Ishikawa (cell line): ENCODE measurements around the gene RBM24.

Experiments used
- CEBPB ChIP-seq: IDR thresholded peaks from 2 replicates; pipeline ENCODE4 v1.6.1; 2012
- CREB1 ChIP-seq: IDR thresholded peaks from 2 replicates; pipeline ENCODE4 v1.6.1; 2012; ENCODE audit warnings: low read depth
- EGR1 ChIP-seq: IDR thresholded peaks from 2 replicates; pipeline ENCODE4 v1.6.1; 2012
- EP300 ChIP-seq: IDR thresholded peaks from 2 replicates; pipeline ENCODE4 v1.6.1; 2012; ENCODE audit warnings: borderline replicate concordance
- FOXM1 ChIP-seq: IDR thresholded peaks from 2 replicates; pipeline ENCODE4 v1.6.1; 2012; ENCODE audit warnings: low read depth, borderline replicate concordance
- MAX ChIP-seq: IDR thresholded peaks from 2 replicates; pipeline ENCODE4 v1.6.1; 2012
- NFIC ChIP-seq: IDR thresholded peaks from 2 replicates; pipeline ENCODE4 v1.6.1; 2012
- RAD21 ChIP-seq: IDR thresholded peaks from 2 replicates; pipeline ENCODE4 v1.6.1; 2012; ENCODE audit warnings: low read depth
- REST ChIP-seq: IDR thresholded peaks from 2 replicates; pipeline ENCODE4 v1.6.1; 2012; ENCODE audit warnings: low read depth, mild to moderate bottlenecking
- TAF1 ChIP-seq: IDR thresholded peaks from 2 replicates; pipeline ENCODE4 v1.6.1; 2012; ENCODE audit warnings: low read depth, mild to moderate bottlenecking
- TCF12 ChIP-seq: IDR thresholded peaks from 2 replicates; pipeline ENCODE4 v1.6.1; 2012; ENCODE audit warnings: low read depth
- TEAD4 ChIP-seq: IDR thresholded peaks from 2 replicates; pipeline ENCODE4 v1.6.1; 2012
- USF1 ChIP-seq: IDR thresholded peaks from 2 replicates; pipeline ENCODE4 v1.6.1; 2012
- YY1 ChIP-seq: IDR thresholded peaks from 2 replicates; pipeline ENCODE4 v1.6.1; 2012; ENCODE audit warnings: low read depth
- ZBTB7A ChIP-seq: IDR thresholded peaks from 2 replicates; pipeline ENCODE4 v1.6.1; 2012; ENCODE audit warnings: low read depth

The RBM24 gene

GRCh38 chr6:17280138-17280537 lies 1.0 kb upstream of the RBM24 start:
- no peak for TF ChIP-seq TCF12

GRCh38 chr6:17280552-17281090 lies 540 bp upstream of the RBM24 start:
- TF ChIP-seq USF1 (no peak), REST (no peak), TCF12 (no peak), CREB1 (no peak), TAF1 (no peak), MAX (no peak), ZBTB7A (no peak), CEBPB (no peak), YY1 (no peak), EGR1 (no peak), FOXM1 (no peak), NFIC (no peak)

- TF ChIP-seq YY1: no peak
- TF ChIP-seq CREB1: no peak
- peak; percentile 79; the same call in 1 of the 2 replicates for TF ChIP-seq ZBTB7A
- TF ChIP-seq EGR1: no peak
- TF ChIP-seq MAX: peak; percentile 61
These were observed 628 bp downstream of the RBM24 start for GRCh38 chr6:17281497-17282481.

- no peak for TF ChIP-seq CEBPB
- TF ChIP-seq YY1: no peak
- no peak for TF ChIP-seq CREB1
- TF ChIP-seq NFIC: no peak
- TF ChIP-seq FOXM1: no peak
- no peak for TF ChIP-seq REST
- no peak for TF ChIP-seq EGR1
- TF ChIP-seq USF1: no peak
These were observed 1.9 kb downstream of the RBM24 start for GRCh38 chr6:17283074-17283473.

- TF ChIP-seq CREB1: no peak
- TF ChIP-seq EGR1: no peak
- TF ChIP-seq TCF12: no peak
- TF ChIP-seq YY1: no peak
- no peak for TF ChIP-seq ZBTB7A
- TF ChIP-seq EP300: no peak
- TF ChIP-seq NFIC: no peak
- TF ChIP-seq CEBPB: no peak
- no peak for TF ChIP-seq RAD21
- no peak for TF ChIP-seq FOXM1
- no peak for TF ChIP-seq USF1
- no peak for TF ChIP-seq REST
- TF ChIP-seq MAX: no peak
- TF ChIP-seq TAF1: no peak
- no peak for TF ChIP-seq TEAD4
These were observed 8.5 kb downstream of the RBM24 start for GRCh38 chr6:17289630-17290061.
